Caco-2 (cell line): Measurements from ENCODE around the gene SMC4. TPM values are rescaled to one million over a fixed set of nuclear protein-coding genes. Genes with fewer than 3 reads are reported as not detected.

ENCODE experiments used
- BruUV-seq: library from RNA; stranded (reverse); fragments of 400-500 nt; replicated peaks from 2 replicates; lab custom pipeline; 2021; lab: Mats Ljungman, UMichigan
- CTCF ChIA-PET: fragments of 300-600 bp; sonication (Branson Sonifier 250); formaldehyde crosslinking; loops from one replicate; lab custom pipeline; 2022; ENCODE audit warnings: antibody characterized with exemption; lab: Charles Lee
- POLR2A ChIA-PET: fragments of 300-600 bp; sonication (Branson Sonifier 250); formaldehyde crosslinking; loops from one replicate; lab custom pipeline; 2022; ENCODE audit warnings: antibody characterized with exemption; lab: Charles Lee
- DNase-seq, 2 experiments: peaks; one replicate each; pipeline versions ENCODE4 v3.0.0 to v3.0.0-alpha.2; 2020 to 2022
- H3K27me3 ChIP-seq: replicated peaks from 2 replicates; pipeline ENCODE4 v1.6.0; 2011; ENCODE audit warnings: low read length; ENCODE audit not compliant: control insufficient read depth, insufficient read depth
- H3K36me3 ChIP-seq: 2 replicates; pipeline ENCODE4 v1.5.1; 2011; ENCODE audit warnings: low read length; ENCODE audit not compliant: control insufficient read depth, insufficient read depth
- H3K4me1 ChIP-seq: fragments of 250-450 bp; sonication (Bioruptor Pico); 2 replicates; pipeline ENCODE4 v1.5.1; 2020; ENCODE audit warnings: mild to moderate bottlenecking
- H3K4me3 ChIP-seq: 2 replicates; pipeline ENCODE4 v1.5.1; 2011; ENCODE audit warnings: low read depth, mild to moderate bottlenecking, control low read depth, low read length
- H3K9me3 ChIP-seq: fragments of 250-450 bp; sonication (Bioruptor Pico); 2 replicates; pipeline ENCODE4 v1.5.1; 2020; ENCODE audit warnings: mild to moderate bottlenecking, moderate library complexity
- H3K27ac Mint-ChIP-seq: one replicate; pipeline ENCODE4 v1.8.0; 2022; ENCODE audit warnings: mixed read lengths; ENCODE audit not compliant: unreplicated experiment
- H3K27me3 Mint-ChIP-seq: one replicate; pipeline ENCODE4 v1.8.0; 2022; ENCODE audit warnings: mixed read lengths; ENCODE audit not compliant: insufficient read depth, unreplicated experiment
- H3K36me3 Mint-ChIP-seq: one replicate; pipeline ENCODE4 v1.8.0; 2022; ENCODE audit warnings: mild to moderate bottlenecking, mixed read lengths; ENCODE audit not compliant: insufficient read depth, unreplicated experiment
- H3K4me1 Mint-ChIP-seq: one replicate; pipeline ENCODE4 v1.8.0; 2022; ENCODE audit warnings: low read depth, mixed read lengths; ENCODE audit not compliant: unreplicated experiment
- H3K4me3 Mint-ChIP-seq: one replicate; pipeline ENCODE4 v1.8.0; 2022; ENCODE audit warnings: mild to moderate bottlenecking, moderate library complexity, mixed read lengths; ENCODE audit not compliant: unreplicated experiment
- H3K9me3 Mint-ChIP-seq: one replicate; pipeline ENCODE4 v1.8.0; 2022; ENCODE audit warnings: mixed read lengths; ENCODE audit not compliant: unreplicated experiment
- CTCF ChIP-seq, 2 experiments: fragments of 200-600 bp in 1 of 2; IDR thresholded peaks; 1 replicate in 1 of 2; 2 replicates in 1 of 2; pipeline versions ENCODE4 v1.5.1 to v1.8.0; 2011 to 2022; ENCODE audit warnings: antibody characterized with exemption in 1 of 2, control low read depth in 1 of 2, inconsistent platforms in 1 of 2, low read depth in 1 of 2, low read length in 1 of 2, mild to moderate bottlenecking in 1 of 2, moderate library complexity in 1 of 2; ENCODE audit not compliant: insufficient read depth in 1 of 2, severe bottlenecking in 1 of 2, unreplicated experiment in 1 of 2
- intact Hi-C: fragments of 100-400 bp; cut with micrococcal nuclease; formaldehyde crosslinking; loops from one replicate; pipeline ENCODE4 v1.10.0; 2022; ENCODE audit not compliant: unreplicated experiment
- total RNA-seq: library from RNA; stranded (reverse); gene quantifications from 2 replicates; pipeline ENCODE4 v1.2.3, GENCODE V29; 2022

Gene SMC4
- total RNA-seq, 1 experiment from 2014 or later, result 133 TPM

- no peak for TF ChIP-seq CTCF (IDR thresholded peaks at IDR 0.05; ENCODE audit: insufficient read depth in 1 of 2, low read depth in 1 of 2, low read length in 1 of 2, severe bottlenecking in 1 of 2, unreplicated experiment in 1 of 2)
- Histone ChIP-seq H3K9me3 (no peaks in the 10 kb centered on the region), H3K27me3 (no peaks in the 10 kb centered on the region), H3K4me1 (peaks cover 10% of the 10 kb centered on the region), H3K4me3 (peak overlapping the region; percentile 96), H3K36me3 (no peaks in the 10 kb centered on the region)
- H3K27me3 Mint-ChIP-seq, result no peaks in the 10 kb centered on the region
- peaks cover 37% of the 10 kb centered on the region for H3K36me3 Mint-ChIP-seq
- peak overlapping the region; percentile 97 for H3K4me3 Mint-ChIP-seq
- H3K4me1 Mint-ChIP-seq, result peaks cover 6% of the 10 kb centered on the region
- POLR2A ChIA-PET, result no interaction called here
- no peak for DNase-seq
- no TSS peak for BruUV-seq
- H3K27ac Mint-ChIP-seq, result peak overlapping the region; percentile 99
- intact Hi-C loops, result loop anchor here (2.0 kb wide), 1 partner anchor 174 kb away; the partner anchor contains the start of gene C3orf80
- CTCF ChIA-PET, result no interaction called here
- H3K9me3 Mint-ChIP-seq, result no peaks in the 10 kb centered on the region
These were observed 678 bp upstream of the SMC4 start for GRCh38 chr3:160398820-160399124.

GRCh38 chr3:160400030-160400701 is 716 bp downstream of the SMC4 start:
- no TSS peak for BruUV-seq
- CTCF ChIA-PET, result no interaction called here

GRCh38 chr3:160400702-160401150 is 1.3 kb downstream of the SMC4 start:
- CTCF ChIA-PET, result no interaction called here
- intact Hi-C loops, result no loop called here
- TF ChIP-seq CTCF (IDR thresholded peaks at IDR 0.05; ENCODE audit: insufficient read depth in 1 of 2, low read depth in 1 of 2, low read length in 1 of 2, severe bottlenecking in 1 of 2, unreplicated experiment in 1 of 2), result no peak
- Histone ChIP-seq H3K27me3 (no peaks in the 10 kb centered on the region), H3K4me3 (peak overlapping the region; percentile 96), H3K36me3 (no peaks in the 10 kb centered on the region), H3K4me1 (peaks cover 10% of the 10 kb centered on the region), H3K9me3 (no peaks in the 10 kb centered on the region)
- no TSS peak for BruUV-seq
- POLR2A ChIA-PET, result no interaction called here
- peak overlapping the region; percentile 97 for H3K4me3 Mint-ChIP-seq
- DNase-seq, result peak in 1 of 2 experiments; percentile 46
- H3K4me1 Mint-ChIP-seq, result peaks cover 6% of the 10 kb centered on the region
- no peaks in the 10 kb centered on the region for H3K27me3 Mint-ChIP-seq
- peak overlapping the region; percentile 99 for H3K27ac Mint-ChIP-seq
- H3K36me3 Mint-ChIP-seq, result peaks cover 52% of the 10 kb centered on the region
- H3K9me3 Mint-ChIP-seq, result no peaks in the 10 kb centered on the region

More at GRCh38 chr3:160400030-160400701, 716 bp downstream of the SMC4 start:
- DNase-seq, result peak; percentile 46 to 48
- no peaks in the 10 kb centered on the region for H3K36me3 ChIP-seq
- H3K27ac Mint-ChIP-seq, result peak overlapping the region; percentile 99
- H3K9me3 Mint-ChIP-seq, result no peaks in the 10 kb centered on the region
- intact Hi-C loops, result no loop called here
- H3K27me3 ChIP-seq, result no peaks in the 10 kb centered on the region
- peaks cover 10% of the 10 kb centered on the region for H3K4me1 ChIP-seq
- peak overlapping the region; percentile 97 for H3K4me3 Mint-ChIP-seq
- H3K36me3 Mint-ChIP-seq, result peaks cover 50% of the 10 kb centered on the region
- H3K4me3 ChIP-seq, result peak overlapping the region; percentile 96
- POLR2A ChIA-PET, result interaction anchor here (0.6 to 0.8 kb wide), 6 partner anchors 8 to 175 kb away, joined by 3 to 12 read pairs (median 4); partner anchors contain the start of genes C3orf80, KPNA4 and TRIM59
- peaks cover 6% of the 10 kb centered on the region for H3K4me1 Mint-ChIP-seq
- no peaks in the 10 kb centered on the region for H3K9me3 ChIP-seq
- no peak for TF ChIP-seq CTCF (IDR thresholded peaks at IDR 0.05; ENCODE audit: insufficient read depth in 1 of 2, low read depth in 1 of 2, low read length in 1 of 2, severe bottlenecking in 1 of 2, unreplicated experiment in 1 of 2)
- no peaks in the 10 kb centered on the region for H3K27me3 Mint-ChIP-seq
